CD1c-positive myeloid dendritic cell (primary cell): Measurements from ENCODE around the gene ACOT9.
A peak's percentile ranks its signal among the peaks of the same experiment; 100 is the strongest.
"Not testable (repeated sequence)": the region's sequence is repeated elsewhere in the genome, so short reads cannot be mapped to it uniquely, and the experiment has no call there.

Experiments
- DNase-seq: peaks from one replicate; pipeline ENCODE4 v3.0.0-alpha.2; 2016; ENCODE audit errors: extremely low spot score

ACOT9 gene

GRCh38 chrX:23699636-23700194 lies 43.4 kb downstream of the ACOT9 start:
- peak; percentile 76 for DNase-seq

GRCh38 chrX:23694606-23695005 lies 48.5 kb downstream of the ACOT9 start:
- peak; percentile 58 for DNase-seq

- no peak for DNase-seq
These were observed 50.9 kb downstream of the ACOT9 start for GRCh38 chrX:23692166-23692565.

GRCh38 chrX:23676486-23676885 lies 66.6 kb downstream of the ACOT9 start:
- DNase-seq = not testable (repeated sequence)

- no peak for DNase-seq
These were observed 70.0 kb downstream of the ACOT9 start for GRCh38 chrX:23673108-23673507.

GRCh38 chrX:23670528-23670927 lies 72.5 kb downstream of the ACOT9 start:
- DNase-seq = no peak

GRCh38 chrX:23668335-23668734 lies 74.7 kb downstream of the ACOT9 start:
- no peak for DNase-seq

- DNase-seq = peak; percentile 89
These were observed 75.6 kb downstream of the ACOT9 start, which contains the start of gene PRDX4 for GRCh38 chrX:23667239-23668177. PRDX4 (plus strand) TSS chrX:23667493; CDS start chrX:23667571, 78 bp downstream.

- peak; percentile 1 for DNase-seq
These were observed 76.8 kb downstream of the ACOT9 start for GRCh38 chrX:23666282-23666681.

GRCh38 chrX:23664496-23664895 lies 78.6 kb downstream of the ACOT9 start:
- no peak for DNase-seq

GRCh38 chrX:23662853-23663252 lies 80.2 kb downstream of the ACOT9 start:
- DNase-seq = no peak

- no peak for DNase-seq
These were observed 80.9 kb downstream of the ACOT9 start for GRCh38 chrX:23662187-23662586.

- no peak for DNase-seq
These were observed 81.4 kb downstream of the ACOT9 start for GRCh38 chrX:23661671-23662070.

- DNase-seq = no peak
These were observed 82.3 kb downstream of the ACOT9 start for GRCh38 chrX:23660766-23661132.

GRCh38 chrX:23660083-23660765 lies 82.9 kb downstream of the ACOT9 start:
- DNase-seq = not testable (repeated sequence)

- no peak for DNase-seq
These were observed 83.7 kb downstream of the ACOT9 start for GRCh38 chrX:23659339-23659738.

GRCh38 chrX:23656684-23657083 lies 86.4 kb downstream of the ACOT9 start:
- DNase-seq = no peak

GRCh38 chrX:23656091-23656490 lies 87.0 kb downstream of the ACOT9 start:
- DNase-seq = no peak
